NCI-H128 (cell line): ENCODE results near the gene KLHL40.

ENCODE experiments used
- DNase-seq: peaks from one replicate; lab custom pipeline; 2025; ENCODE audit not compliant: unreplicated experiment; lab: John Stamatoyannopoulos, UW

Gene KLHL40

DNA sequence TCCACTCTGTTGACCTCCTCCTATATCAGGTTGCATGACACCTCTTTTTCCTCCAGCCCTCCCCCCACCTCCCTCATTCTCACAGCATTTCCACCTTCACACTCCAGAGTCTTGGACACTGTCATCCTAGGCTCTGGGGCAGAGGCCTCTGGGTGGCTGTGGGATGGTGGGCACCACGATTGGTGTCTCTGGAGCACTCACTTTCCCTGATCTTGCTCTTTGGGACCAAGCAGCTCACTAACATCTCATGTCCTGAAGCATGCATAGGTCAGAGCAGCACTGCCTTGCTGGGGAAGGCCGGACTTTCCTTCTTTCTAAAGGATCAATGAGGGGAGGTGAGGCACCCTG lies 16.9 kb upstream of the KLHL40 start:
- no peak for DNase-seq

DNA sequence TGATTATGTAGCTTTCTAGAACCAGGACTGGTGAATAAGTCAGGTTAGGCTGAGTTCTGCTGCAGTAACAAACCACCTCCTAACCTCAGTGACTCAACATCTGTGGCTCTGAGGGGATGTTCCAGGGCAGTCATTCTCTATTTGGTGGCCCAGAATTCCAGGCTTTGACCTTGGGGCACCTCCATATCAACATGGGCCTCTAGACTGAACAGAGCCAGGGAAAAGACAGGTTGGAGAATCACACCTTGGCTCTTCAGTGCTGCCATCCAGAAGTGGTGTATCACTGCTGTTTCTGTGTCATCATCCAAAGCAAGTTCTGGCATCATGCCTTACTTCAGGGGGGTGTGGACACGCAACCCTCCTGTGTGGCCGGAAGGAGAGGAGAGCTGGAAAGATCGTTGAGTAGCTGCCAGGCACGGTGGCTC lies 16.5 kb upstream of the KLHL40 start:
- no peak for DNase-seq

DNA sequence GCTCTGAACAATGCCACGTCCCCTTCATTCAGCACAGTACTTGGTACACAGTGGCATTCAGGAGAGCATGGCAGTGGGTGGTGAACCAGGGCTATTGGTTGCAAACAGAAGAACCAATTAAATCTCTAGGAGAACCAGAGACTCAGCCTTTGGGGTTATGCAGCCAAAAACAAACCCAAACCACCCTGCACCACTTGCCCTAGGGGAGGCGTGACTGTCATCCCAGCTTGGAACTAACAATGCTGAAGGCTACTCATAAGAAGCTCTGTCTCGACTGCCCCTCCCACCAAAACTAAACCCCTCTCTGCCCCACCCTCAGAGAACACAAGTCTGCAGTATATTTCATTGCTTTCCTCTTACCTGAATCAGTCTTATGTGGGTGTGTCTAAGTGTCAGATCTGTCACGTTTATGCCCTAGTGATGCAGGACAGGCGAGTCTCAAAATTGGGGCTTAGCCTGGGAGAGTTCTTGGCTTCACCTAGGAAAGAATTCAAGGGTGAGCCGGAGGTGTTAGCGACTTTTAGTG lies 15.2 kb upstream of the KLHL40 start:
- DNase-seq, result no peak

DNA sequence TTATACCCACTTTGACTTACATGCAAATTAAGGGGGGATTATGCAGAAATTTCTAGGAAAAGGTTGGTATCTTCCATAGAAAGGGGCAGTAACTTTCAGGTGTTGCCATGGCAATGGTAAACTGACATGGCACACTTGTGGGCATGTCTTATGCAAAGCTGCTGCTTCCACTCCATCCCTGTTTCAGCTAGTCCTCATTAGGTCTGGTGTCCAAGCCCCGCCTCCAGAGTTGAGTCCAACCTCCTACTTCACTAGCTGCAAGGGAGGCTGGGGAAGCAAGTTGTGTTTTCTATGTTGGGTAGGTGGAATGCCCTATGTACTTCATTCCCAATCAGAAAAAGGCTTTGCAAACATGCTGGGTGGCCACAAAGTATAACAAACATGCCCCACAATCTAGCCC lies 14.7 kb upstream of the KLHL40 start:
- DNase-seq, result no peak

DNA sequence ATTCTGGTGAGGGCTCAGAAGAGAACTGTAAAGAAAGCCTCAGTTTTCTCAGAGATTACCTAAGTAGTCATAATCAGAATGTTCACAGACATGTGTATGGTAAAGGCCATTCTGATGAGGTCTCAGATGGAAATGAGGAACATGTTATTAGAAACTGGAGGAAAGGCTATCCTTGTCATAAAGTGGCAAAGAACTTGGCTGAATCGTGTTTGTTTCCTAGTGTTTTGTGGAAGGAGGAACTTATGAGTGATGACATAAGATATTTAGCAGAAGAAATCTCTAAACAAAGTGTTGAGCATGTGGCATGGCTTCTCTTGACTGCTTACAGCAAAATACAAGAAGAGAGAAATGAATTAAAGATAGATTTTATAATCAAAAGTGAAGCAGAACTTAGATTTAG lies 12.8 kb upstream of the KLHL40 start:
- DNase-seq, result no peak

DNA sequence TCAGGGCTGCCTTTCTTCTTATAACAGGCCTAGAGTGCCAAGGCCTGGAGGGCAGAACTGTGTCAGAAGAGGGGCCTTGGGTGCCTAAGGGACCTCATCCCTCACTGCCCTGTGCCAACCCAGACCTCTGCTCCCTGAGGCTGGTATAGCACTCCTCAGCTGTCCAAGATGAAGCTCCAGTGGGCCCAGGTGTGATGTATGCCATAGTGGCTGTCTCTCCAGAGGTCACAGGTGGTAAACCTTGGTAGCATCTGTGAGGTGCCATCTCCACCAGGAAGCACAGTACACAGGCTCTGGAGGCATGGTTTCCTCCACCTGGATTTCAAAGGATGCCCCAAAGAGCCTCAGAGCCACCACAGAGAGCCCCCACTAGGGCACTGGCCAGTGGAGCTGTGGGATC lies 12.3 kb upstream of the KLHL40 start:
- DNase-seq, result no peak

DNA sequence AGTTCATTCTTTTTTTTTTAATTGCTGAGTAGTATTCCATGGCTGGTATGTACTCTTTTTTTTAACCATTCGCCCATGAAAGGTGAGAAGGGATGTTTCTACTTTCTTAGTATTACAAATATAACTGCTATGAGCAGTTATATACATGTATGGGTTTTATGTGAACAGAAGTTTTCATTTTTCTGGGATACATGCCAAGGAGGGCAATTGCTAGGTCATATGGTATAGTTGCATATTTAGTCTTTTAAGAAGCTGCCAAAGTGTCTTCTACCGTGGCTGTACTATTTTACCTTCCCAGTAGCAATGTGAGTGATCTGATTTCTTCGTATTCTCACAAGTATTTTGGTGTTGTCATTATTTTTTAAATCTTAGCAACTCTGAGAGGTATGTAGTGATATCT lies 11.2 kb upstream of the KLHL40 start:
- DNase-seq, result no peak

DNA sequence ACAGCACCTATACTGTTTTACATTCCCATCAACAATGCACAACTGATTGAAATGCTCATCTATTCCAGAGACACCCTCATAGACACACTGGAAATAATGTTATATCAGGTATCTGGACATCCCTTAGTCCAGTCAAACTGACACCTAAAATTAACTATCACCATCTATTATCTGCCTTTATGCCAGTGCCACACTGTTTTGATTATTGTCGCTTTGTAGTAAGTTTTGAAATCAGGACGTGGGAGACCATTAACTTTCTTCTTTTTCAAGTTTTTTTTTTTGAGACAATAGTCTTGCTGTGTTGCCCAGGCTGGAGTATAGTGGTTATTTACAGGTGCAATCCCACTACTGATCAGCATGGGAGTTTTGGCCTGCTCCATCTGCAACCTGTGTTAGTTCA lies 9.4 kb upstream of the KLHL40 start:
- no peak for DNase-seq

DNA sequence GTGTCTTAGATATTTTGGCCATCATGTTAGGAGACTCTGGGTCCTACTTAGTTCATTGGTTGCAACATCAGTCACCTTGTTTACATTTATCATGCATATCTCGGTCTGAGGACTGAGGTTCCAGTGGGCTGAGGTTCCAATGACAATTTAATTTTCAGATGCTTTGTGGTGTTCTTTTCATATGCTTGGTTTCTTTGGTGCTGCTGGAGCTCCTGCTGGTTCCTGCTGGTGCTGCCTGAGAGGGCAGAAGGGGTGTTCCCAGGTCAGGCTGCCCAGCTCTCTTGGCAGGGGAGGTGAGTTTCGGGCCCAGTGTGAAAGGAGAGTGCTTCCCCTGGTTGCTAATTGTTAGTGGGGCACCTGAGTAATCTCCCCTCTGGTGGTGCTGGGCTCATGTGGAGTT lies 6.9 kb upstream of the KLHL40 start:
- DNase-seq, result no peak

DNA sequence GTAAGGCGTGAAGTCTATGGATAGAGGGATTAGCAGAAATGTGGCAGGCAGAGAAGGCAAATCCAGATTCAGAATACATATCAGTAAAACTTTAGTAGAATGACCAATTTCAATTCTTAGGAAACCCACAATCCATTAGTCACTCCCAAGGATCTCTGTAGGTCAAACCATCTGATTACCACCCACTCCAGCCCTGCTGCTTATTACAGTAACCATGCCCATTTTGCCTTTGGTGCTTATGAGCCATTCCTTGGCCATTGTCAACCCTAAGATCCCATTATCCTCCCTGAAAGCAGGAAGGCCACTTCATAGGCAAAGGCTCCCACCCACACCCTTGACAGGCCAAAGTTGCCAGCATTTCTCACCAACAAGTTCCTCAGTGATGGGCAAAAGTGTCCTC lies 5.1 kb upstream of the KLHL40 start:
- DNase-seq, result no peak

DNA sequence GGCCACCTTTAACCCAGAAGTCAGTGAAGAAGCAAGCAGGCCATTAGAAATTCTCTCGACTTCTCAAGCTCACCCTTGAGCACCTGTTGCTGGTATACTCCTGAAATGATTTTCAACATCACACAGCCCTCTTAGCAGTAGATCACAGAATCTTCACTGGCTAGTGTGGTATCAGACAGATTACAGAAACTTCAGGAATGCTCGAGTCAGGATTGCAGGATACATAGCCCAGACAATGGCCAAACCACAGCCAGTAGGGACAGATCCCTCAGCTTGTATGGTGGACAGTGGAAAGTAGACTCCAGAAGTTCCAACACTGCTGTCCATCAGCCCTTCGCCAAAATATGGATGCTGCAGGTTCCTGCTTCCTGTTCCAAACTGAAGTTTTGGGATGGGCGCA lies 4.5 kb upstream of the KLHL40 start:
- DNase-seq, result no peak

DNA sequence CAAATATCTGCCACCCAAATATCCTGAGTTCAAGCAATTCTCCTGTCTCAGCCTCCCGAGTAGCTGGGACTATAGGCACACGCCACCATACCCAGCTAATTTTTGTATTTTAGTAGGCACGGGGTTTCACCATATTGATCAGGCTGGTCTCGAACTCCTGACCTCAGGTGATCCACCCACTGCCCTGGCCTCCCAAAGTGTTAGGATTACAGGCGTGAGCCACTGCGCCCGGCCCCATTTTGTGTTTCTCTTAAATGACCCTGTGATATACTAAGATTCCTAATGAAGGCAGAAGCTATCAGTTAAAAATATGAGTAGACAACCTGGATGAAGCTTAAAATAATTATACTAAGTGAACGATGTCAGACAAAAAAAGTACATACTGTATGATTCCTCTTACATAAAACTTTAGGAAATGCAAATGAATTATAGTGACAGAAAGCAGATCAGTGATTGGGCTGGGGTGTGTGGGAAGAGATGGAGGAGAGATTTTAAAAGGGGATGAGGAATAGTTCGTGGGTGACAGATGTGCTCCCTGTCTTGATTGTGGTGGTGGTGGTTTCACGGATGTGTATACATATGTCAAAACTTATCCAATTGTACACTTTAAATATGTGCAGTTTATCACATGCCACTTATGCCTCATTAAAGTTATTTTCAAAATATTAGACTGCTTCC lies 3.8 kb upstream of the KLHL40 start:
- DNase-seq, result no peak

DNA sequence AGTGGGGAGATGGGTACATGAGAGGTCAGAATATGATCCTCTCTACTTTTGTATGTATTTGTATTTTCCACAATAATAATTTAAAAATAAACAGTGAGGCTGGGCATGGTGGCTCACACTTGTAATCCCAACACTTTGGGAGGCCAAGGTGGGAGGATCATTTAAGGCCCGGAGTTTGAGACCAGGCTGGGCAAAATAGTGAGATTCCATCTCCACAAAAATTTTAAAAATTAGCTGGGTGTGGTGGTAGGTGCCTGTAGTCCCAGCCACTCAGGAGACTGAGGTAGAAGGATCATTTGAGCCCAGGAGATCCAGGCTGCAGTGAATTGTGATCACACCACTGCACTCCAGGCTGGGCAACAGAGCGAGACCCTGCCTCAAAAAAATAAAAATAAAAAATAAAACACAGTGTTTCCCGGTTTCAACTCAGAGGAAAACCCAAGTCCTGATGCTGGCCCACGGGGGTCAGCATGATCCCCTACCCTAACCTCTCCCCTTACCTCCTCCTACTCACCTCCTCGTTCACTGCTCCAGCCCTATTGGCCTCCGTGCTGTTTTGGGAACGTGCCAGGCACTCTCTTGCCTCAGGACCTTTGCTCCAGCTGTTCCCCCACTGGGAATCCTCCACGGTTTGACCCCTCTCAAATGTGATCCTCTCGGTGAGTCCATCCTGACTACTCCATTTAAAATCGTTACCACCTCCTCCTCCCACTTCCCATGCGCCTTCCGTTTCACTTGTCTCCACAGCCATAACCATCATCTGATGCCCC lies 2.9 kb upstream of the KLHL40 start:
- DNase-seq, result no peak

DNA sequence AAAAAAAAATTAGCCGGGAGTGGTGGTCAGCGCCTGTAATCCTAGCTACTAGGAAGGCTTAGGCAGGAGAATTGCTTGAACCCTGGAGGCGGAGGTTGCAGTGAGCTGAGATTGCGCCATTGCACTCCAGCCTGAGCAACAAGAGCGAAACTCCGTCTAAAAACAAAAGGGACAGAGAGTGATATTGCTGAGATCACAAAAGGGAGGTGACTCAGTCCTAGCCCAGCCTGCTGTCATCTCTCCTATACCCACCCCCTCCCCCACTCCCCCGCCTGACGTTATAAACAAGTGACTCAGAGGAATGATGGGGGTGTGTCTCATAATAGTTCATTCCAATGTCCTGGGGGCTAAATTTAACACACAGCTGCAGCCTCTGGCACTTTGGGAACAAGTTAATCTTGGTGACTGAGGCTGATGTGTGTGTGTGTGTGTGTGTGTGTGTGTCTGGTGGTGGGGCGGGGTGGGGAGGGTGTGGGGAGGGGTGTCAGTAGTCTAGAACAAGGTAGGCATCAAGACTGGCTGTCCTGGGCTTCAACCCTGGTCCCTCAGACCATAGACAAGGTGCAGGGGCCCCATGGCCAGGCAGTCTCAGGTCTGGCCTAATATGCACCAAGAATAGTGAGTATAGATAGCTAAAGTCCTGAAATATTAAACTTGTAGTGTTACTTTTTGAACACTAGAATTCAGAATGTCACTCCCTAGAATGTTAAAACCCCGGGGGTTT lies 1.3 kb upstream of the KLHL40 start:
- DNase-seq, result no peak

DNA sequence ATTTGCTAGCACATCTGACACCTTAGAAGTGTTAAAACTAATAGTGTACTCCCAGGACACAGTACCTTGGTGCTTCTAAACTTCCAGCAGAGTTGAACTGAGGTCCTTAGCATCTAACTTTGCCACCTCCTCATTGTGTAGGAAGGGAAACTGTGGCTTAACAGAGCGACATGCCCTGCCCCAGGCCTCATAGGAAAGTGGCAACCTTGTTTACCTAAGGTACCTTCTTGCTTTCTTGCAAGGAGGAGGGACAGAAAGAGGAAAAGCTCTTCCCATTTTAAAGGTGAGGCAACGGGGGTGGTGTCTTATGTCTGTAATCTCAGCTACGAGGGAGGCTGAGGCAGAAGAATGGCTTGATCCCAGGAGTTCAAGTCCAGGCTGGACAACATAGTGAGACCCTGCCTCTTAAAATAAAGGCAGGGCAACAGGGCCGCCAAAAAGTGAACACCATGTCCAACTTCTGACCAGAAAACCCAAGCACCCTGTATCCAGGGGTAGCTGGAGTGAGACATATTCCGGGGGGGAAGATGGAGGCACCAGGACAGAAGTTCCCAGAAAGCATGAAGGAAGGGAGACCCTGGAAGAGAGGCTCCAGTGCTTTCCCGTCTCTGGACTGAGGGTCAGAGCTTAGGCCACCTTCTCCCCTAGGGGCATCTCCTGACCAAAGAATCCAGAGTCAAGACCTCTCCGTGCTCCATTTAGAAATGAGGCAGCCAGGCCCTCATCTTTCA lies 540 bp upstream of the KLHL40 start:
- DNase-seq, result no peak

DNA sequence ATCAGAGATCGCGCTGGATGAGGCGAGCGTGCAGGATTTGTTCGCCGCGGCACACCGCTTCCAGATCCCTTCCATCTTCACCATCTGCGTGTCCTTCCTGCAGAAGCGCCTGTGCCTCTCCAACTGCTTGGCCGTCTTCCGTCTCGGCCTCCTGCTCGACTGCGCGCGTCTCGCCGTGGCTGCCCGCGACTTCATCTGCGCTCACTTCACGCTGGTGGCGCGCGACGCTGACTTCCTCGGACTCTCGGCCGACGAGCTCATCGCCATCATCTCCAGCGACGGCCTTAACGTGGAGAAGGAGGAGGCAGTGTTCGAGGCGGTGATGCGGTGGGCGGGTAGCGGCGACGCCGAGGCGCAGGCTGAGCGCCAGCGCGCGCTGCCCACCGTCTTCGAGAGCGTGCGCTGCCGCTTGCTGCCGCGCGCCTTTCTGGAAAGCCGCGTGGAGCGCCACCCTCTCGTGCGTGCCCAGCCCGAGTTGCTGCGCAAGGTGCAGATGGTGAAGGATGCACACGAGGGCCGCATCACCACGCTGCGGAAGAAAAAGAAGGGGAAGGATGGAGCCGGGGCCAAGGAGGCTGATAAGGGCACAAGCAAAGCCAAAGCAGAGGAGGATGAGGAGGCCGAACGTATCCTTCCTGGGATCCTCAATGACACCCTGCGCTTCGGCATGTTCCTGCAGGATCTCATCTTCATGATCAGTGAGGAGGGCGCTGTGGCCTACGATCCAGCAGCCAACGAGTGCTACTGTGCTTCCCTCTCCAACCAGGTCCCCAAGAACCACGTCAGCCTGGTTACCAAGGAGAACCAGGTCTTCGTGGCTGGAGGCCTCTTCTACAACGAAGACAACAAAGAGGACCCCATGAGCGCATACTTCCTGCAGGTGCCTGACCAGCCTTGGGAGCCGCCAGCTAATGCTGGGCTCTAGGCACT lies 819 bp downstream of the KLHL40 start:
- no peak for DNase-seq

DNA sequence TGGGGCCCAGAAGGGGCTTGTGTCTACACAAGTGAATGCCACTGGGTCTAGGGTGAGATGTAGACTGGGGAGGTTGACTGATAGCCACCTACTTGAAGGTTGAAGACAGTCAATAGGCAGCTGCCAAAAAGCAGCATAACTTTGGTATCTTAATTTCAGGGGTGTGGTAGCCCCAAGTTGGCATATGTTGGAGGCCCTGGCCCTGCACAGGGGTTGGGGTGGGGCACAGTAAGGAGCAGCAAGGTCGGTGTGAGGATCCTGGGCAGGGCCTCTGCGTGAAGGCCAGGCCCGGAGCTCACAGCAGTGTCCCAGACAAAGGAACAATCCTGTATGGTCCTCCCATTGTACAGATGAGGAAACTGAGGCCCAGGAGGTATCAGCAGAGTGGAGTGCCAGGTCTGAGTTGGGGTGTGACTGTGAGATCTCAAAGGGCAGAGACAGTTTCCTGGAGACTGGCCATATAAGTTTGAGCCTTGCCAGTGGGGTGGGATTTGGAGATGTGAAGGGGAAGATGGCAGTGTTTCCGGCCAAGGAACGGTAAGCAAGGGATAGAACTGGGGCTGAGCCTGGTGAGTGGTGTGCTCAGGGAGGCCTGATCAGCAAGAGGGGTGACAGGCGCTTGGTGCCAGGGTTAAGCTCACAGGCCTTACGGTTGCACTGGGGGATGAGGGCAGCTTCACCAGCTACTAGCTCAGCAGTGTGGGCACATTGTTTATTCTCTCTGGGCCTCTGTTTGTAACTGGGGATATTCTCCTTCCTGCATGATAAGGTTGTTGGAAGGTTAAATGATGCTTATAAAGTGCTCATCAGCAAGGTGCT lies 1.7 kb downstream of the KLHL40 start:
- no peak for DNase-seq

DNA sequence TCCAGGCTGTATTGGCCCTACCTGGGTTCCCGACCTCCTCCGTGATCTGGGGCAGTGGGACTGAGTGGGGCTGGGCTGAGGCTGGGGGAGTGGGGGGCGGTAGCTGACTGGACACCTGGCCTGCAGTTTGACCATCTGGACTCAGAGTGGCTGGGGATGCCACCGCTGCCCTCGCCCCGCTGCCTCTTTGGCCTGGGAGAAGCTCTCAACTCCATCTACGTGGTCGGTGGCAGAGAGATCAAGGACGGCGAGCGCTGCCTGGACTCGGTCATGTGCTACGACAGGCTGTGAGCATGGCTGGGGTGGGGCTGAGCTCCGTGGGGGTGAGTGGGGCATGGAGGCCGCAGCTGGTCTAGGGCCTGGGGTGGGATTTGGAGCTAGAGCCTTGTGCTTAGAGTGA lies 2.7 kb downstream of the KLHL40 start:
- no peak for DNase-seq
